Glomerular visceral epithelial cell (primary cell): Measurements from ENCODE around the gene CHN1.
A peak's percentile ranks its signal among the peaks of the same experiment; 100 is the strongest.

Experiments
- DNase-seq: peaks from one replicate; pipeline ENCODE4 v3.0.0-alpha.2; 2016; ENCODE audit errors: extremely low spot score

CHN1 gene

DNA sequence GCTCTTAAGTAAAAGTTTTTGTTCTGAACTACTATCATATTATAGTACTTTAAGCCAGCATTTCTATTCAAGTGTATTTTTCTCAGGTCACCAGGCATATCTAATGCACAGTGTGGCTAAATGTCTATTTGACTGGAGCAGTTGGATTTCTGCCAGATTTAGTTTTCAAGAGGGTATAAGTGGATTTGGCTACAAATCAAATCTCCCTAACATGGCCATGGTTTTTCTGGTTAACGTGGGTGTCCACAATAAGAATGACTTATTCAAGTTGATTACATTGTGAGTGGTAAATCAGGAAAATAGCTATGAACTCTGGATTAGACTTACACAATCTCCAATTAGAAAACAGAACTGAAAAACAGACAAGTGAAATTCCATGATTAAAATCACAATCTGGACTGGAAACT is 5.7 kb upstream of the CHN1 start:
- peak; percentile 14 for DNase-seq

DNA sequence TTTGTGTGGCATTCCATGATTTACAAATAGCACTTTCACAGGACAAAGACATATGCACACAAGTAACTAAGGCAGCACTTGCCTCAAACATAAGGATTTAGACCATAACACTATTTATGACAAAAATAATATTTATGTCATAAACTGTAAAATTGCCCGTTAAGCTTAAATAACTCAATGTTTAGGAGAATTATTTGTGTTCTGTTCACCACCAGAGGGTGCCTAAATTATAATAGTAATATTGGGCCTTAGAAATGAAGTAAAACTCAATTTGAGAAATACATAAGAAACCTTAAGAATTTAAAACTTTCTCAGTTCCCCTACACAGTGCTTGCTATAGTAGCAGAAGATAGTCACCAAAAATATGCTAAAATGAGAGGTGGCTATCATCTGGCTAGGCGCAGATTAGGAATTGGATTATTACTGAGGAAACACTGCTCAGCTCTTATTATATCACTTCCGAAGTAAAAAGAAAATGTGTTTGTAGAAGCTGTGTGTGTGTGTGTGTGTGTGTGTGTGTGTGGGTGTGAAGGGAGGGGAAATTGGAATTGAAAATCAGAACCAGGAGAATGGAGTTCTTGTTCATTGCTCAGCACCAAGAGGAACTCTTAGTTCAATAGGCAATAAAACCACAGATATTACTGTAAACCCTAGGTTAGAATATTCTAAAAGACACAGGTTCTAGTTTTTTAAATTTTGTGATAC is 4.9 kb upstream of the CHN1 start:
- no peak for DNase-seq

DNA sequence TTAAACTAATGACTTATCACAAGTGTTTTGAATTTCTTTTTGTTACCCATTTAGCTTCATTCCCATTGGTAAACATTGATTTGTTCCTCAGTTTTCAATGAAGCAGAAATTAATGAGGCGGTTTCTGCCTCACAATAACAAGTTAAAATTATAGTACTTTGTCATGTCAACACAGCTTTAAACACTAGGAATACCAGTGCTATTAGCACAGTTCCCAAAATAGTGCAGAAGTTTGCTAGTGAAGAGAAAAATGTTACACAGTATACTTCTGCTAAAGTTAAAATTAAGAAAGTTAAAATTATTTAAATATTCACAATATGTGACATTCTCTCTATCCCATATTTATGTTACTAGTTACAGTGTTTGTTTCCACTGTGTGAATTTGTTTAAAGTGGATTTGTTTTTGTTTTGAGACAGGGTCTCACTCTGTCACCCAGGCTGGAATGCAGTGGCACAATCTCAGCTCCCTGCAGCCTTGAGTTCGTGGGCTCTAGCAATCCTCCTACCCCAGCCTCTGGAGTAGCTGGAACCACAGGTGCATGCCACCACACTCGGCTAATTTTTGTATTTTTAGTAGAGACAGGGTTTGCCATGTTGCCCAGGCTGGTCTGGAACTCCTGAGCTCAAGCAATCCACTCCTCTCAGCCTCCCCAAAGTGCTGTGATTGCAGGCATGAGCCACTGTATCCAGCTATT is 3.8 kb upstream of the CHN1 start:
- DNase-seq, result no peak

DNA sequence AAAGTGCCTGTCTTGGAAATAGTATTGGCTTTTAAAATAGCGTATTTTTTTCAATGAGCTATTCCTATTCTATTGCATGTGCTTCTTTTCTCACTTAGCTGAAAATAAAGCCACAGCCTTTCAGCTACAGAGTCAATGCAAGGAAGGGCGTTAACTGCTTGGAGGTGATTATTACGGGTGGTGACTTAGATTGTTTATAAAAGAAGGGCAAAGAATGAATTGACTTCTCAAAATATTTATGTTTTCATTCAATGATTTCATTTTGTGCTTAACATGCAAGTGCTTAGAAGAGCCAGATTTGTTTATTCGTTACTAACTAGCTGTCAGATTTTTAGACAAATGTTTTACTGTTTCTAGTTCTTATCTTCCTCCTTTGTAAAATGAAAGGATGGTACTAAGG is 2.8 kb upstream of the CHN1 start:
- DNase-seq, result no peak

DNA sequence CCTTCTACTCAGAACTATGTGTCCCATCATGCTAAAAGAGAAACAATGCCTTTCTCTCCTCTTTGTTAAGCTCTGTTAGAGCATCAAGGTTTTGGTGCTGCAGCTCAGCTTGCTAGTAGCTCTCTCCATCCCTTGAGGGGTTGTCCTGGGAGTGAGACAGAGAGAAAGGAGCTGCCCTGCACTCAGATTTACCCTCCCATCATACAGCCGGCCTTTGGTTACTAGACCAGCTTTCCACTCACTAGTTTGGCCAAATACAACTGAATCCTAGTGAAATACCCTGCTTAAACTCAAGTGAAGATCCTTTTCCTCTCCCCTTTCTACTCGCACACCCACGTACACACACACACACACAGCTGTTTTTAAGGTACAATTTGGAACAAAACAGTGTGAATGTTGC is 2.3 kb upstream of the CHN1 start:
- no peak for DNase-seq

DNA sequence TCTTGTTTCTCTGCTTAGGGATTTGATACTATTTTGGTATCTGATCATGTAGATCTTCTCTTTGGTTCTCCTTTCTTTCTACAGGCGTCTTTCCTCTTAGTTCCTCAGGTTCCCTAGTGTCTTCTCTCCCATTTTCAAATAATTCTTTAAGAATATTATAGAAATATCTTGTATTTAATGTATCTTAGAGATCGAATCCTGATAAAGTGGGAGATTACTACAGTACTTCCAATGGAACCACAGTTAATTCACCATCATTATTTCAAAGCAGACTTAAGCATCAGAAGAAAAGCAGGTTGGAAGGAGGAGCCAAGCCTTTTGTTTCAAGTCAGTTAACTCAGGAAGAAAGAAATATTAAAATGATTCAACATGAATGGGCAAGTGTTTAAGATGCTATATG is 1.1 kb upstream of the CHN1 start:
- DNase-seq, result no peak

DNA sequence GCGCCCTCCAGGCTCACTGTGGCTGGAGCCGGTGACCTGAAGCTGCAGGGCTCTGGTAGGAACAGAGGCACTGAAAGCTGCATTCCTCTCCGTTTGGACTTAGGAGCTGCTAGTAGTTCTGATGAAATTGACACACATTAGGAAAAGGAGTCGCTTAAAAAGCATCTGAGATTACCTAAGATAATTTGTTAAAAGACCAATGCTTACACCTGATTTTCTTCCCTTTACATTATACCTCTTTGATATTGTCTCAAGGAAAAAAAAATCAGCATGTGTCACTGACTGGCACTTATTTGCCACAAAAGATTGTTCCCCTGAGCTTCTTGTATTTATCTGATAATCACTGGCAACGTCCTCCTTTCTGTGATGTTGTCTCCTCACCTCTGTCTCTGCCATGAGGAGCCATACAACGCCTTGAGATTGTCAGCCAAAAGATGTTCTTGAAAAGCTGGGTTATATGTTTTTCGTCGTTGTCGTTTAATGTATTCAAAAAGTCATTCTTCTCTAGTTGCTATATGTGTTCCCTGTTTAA is 618 bp upstream of the CHN1 start:
- DNase-seq, result no peak

DNA sequence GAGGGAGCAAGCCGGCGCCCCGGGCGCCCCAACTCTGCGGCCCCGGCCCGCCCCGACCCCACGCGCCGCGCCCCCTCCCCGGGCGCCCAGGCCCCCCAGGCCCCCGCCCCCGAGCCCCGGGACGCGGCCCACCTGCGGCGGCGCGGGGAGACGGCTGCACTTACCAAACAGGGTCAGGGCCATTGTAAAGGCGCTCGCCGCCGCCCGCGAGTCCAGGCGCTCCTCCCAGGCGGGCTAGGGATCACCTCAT is 526 bp downstream of the CHN1 start:
- no peak for DNase-seq

DNA sequence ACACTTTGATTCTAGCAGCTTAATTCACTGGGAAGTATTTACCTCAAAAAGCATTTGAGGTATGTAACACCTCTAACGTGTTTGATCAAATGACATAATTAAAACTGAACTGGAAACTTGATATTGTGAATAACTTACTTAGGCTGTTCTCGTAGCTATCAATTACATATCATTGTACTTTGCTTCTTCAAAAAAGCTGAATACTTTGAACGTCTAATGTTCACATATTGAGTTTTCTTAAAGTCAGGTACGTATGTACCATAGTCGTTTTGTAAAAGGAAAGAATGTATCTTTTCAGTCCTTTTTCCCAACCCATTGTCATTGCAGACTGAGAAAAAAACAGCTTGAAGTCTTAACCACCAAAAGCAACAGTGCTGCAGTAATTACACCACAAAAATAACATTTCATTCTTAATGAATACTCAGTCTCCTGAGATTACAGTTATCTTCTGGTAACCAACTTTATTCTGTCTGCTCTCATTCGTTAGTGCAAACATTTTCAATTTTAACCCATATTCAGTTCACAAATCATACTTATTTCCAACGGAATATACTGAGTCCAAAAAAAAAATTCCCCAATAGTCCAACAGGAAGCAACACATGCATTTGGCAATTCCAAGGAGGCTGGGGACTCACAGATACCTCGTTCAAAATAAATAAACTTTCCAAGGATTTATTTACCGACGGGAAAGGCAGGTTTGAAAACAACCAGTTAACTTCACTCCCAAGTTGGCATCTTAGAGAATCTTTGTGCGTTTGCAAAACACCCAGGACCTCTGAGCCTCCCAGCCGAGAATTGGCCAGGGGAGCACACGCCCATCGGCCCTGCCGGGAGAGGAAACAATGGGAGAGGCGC is 1.1 kb downstream of the CHN1 start:
- DNase-seq, result peak; percentile 37

DNA sequence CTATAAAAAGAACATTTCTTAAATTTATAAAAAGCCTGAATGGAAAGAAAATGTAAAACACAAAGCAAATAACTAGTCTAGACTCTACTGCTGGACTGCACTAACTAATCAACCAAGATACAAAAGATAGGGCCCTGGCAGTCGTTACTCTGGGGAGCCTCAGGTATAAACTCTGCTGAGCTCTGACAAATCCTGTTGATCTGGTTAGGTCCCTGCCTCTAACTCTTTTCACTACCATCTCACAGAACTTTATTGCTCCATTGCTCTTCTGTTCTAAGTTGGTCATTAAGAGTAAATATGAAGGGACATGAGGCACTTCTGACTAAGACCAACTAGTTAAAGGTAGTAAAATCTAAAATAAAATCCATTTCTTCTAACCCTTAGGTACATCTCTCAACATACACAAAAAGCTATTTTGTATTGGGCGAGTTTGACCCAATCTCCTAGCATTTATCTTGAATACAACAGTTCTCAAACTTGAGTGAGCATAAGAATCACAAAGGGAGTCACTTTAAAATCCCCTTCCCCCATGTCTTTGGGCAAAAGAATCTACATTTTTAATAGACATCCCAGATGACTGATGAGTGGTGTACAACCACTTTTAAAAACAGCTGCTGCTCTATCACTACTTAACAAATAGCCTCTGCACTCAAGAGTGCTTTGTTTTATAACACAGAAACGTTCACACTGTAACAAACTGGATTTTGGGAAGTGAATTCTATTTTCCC is 2.5 kb downstream of the CHN1 start:
- DNase-seq, result no peak

DNA sequence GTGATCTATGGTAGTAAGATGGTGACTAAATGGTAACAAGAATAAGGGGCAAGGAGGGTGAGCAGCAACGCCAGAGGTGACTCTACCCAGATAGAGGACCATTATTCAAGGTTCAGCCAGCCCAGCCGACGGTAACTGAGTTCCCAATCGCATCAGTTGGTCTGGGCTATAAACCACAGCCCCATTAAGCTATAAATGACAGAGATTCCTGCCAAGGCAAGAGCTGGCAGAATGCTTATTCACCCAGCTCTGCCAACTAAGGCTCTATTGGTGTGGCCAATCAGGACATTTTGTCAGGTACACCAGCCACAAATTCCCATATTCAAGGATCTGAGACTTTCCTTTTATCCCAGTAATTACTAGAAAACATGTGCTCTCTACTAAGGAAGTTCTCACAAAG is 3.6 kb downstream of the CHN1 start:
- DNase-seq, result no peak

DNA sequence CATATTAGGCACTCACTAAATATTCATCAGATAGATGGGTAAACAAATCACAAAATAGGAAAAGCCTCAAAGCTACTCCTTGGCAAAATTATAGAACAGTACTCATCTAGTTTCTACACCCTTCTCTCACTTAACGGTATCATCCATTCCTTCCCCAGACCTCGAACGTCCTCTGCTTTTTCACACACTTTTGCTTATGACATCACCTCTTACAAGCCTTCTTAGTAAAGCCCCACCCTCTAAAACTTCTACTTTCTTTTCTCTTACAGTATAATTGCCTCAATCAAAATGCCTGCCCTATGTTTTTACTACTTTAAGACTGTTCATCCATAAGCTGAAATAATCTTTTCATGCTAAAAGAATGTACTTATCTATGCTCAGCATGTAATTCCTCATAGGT is 8.1 kb downstream of the CHN1 start:
- DNase-seq, result no peak

DNA sequence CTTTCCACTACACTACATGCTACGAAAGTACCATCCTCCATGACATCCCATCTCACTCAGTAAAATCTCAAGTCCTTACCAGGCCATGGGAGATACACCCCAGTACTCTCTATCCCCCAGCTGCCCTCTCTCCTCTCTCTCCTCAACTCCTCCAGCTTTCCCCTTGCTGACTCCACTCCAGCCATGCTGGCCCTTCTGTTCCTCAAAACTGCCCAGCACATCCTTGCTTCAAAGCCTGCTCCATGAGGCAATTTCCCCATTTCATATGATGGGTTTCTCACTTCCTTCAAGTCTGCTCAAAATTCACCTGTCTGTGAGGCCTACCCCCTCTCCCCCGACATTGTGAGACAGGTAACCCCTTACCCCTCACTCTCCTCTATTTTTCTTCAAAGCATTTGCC is 8.6 kb downstream of the CHN1 start:
- DNase-seq, result no peak

DNA sequence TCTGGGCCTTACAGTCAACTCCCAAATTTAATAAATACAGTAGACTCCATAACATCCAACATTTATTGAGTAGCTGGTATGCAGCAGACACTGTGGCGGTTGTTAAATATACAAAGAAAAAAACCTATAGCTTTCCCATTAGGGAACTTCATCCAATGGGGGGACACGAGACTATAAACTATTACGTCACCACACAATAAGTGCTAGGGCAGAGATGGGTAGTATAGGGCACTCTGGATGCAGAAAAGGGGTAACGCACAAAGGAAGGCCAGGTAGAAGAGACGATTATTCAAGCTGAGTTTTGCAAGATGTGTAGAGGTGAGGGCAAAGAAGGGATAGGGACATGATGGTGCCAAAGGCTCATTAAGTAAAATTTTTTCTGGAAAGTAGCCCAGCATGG is 10.8 kb downstream of the CHN1 start:
- no peak for DNase-seq

DNA sequence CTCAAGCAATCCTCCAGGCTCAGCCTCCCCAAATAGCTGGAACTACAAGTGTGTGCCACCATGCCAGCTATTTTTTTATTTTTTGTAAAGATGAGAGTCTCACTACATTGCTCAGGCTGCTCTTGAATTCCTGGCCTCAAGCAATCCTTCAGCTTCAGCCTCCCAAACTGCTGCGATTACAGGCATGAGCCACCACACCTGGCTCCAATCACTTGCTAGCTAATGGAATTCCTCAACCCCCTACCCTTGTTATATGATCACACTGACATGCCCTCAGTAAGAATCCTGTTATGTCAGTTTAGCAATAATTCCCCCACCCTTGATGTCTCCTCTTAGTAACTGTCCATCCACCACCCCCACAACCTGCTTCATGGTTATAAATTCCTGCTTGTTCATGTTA is 12.3 kb downstream of the CHN1 start:
- DNase-seq, result no peak

DNA sequence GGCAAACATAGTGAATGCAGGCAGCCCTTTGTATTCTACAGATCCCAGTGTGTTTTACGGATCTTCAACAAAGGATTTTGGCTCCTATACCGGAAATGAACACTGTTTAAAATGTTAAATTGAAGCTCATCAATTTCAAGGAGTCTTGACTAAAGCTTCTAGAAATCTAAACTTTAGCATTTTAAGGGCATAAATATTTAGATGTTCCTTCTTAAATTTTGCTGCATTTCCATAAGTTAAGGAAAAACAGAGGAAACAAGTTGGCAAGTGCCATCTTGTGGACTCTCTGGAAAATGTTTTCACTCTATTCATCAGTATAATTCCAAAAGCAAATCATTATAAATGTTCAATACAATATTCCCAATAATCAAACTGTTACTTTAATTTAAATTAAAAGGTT is 19.6 kb downstream of the CHN1 start:
- DNase-seq, result peak; percentile 31

DNA sequence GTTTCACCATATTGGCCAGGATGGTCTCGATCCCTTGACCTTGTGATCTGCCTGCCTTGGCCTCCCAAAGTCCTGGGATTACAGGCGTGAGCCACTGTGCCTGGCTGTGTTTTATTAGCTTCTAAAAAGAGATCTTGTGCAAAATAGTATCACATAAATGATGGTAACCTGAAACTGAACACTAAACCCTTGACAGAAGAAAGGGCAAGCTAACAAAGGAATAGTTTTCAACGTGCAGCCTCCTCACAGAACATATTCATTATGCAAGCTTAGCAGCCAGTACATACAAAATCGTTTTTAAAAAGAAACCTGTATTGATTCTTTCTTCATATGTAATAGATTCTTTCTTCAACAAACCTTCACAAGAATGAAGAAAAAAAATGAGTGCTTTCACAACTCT is 20.6 kb downstream of the CHN1 start:
- no peak for DNase-seq

DNA sequence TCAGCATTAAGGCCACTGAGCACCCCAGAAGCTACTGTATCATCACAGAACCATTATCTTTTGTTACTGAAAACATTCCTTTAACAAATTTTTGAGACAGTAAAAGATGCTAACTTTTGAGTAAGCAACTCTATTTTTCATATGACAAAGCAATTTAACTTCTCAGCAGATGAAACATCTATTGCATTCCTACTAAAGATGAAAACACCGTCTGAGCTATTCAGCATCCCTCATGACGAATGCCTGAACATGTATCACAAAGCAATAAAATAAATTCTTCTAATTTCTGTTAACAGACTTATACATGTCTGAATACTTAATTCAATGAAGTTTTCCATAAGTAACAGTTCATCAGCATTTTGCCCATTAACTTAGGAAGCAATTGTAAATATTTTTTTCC is 23.9 kb downstream of the CHN1 start:
- DNase-seq, result no peak

DNA sequence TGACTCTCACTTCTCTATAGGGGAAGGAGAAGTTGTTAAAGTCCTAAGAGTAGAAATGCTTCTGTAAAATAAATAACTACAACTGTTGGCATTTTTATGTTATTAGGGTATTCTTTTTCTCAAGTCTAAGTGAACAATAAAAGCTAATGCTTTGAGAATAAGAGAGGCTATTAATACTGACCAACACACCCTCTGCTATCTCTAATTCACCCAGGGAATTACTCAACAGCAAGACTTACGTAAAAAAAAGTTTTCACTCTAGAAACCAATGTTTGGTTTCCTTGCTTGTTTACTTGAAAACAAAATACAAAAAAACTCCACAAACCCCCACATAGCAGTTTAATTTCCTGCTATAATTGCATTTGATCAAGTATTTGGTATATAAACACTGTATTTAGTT is 25.2 kb downstream of the CHN1 start:
- DNase-seq, result no peak

DNA sequence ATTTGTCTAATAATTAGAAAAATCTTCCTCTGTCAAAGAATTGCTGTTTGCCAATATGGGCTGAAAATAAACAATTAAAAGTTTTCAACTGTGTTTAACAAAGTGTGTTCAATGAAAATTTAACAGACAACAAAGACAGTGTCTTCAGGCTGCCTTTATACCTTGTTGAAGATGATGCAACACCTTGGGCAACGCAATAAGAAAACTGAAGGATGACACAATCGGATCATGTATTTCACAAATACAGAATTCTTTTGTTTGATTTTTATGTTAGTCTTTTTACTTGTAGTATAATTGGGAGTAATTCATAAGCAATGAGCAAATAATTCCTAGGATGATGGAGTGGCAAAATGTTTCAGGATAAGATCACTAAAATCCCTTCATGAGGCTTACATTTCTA is 27.8 kb downstream of the CHN1 start:
- no peak for DNase-seq

DNA sequence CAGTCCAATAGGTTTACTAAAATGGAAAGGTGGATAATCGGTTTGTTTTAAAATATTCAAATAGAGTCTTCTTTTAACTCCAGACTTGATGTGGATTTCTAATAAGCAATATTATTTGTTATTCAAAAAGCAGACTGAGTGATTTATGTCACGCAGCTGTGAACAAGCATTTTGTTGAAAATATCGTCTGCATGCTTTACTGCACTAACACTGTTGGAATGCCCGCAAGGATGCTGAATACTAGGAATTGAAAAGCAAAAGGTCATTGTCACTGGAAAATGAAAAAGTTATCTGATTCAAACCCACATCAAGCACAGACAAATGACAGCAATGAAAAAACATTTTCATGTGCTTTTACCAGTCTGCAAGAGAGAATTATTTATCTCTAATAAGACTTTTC is 31.1 kb downstream of the CHN1 start:
- no peak for DNase-seq

DNA sequence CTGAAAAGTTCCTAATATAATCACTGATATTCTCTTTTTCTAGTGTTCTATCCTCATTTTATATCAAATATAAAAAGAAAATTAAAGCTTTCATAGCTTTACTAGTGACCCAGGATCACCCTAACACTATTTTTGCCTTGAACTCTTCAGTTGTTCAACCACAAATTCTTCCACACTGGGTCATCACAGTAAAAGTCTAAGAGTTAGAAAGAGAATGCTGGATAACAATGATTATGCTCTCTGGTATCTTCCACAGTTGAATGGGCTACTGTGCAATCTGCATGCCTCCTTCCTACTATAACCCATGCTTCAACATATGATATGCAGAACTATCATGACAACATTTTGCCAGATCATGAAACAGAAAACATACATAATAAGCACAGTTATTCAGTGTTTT is 32.3 kb downstream of the CHN1 start:
- DNase-seq, result peak; percentile 56
